NCI-H2171 treated with DMSO at 0.1 percent for 48 hours (cell line): ENCODE results near the gene MAPK1IP1L.
A peak's percentile ranks its signal among the peaks of the same experiment; 100 is the strongest.
"Not testable (repeated sequence)": the region's sequence is repeated elsewhere in the genome, so short reads cannot be mapped to it uniquely, and the experiment has no call there.

Experiments
- DNase-seq: peaks from one replicate; lab custom pipeline; 2025; lab: John Stamatoyannopoulos, UW

The MAPK1IP1L gene

GRCh38 chr14:55054098-55054497 is 2.7 kb downstream of the MAPK1IP1L start:
- DNase-seq: no peak

GRCh38 chr14:55057919-55058318 is 6.5 kb downstream of the MAPK1IP1L start:
- no peak for DNase-seq

- no peak for DNase-seq
Measured at GRCh38 chr14:55059333-55059732, 7.9 kb downstream of the MAPK1IP1L start.

- peak; percentile 91 for DNase-seq
Measured at GRCh38 chr14:55062517-55063351, 11.3 kb downstream of the MAPK1IP1L start.

- not testable (repeated sequence) for DNase-seq
Measured at GRCh38 chr14:55064896-55065295, 13.4 kb downstream of the MAPK1IP1L start.

GRCh38 chr14:55065411-55065810 is 14.0 kb downstream of the MAPK1IP1L start:
- DNase-seq: no peak

GRCh38 chr14:55066223-55066622 is 14.8 kb downstream of the MAPK1IP1L start:
- no peak for DNase-seq

- no peak for DNase-seq
Measured at GRCh38 chr14:55070981-55071411, 19.5 kb downstream of the MAPK1IP1L start.

GRCh38 chr14:55071870-55072640 is 20.6 kb downstream of the MAPK1IP1L start:
- no peak for DNase-seq

GRCh38 chr14:55073856-55074255 is 22.4 kb downstream of the MAPK1IP1L start:
- DNase-seq: no peak

GRCh38 chr14:55074662-55075061 is 23.2 kb downstream of the MAPK1IP1L start:
- peak; percentile 80 for DNase-seq

GRCh38 chr14:55075628-55076175 is 24.3 kb downstream of the MAPK1IP1L start:
- DNase-seq: no peak

GRCh38 chr14:55077170-55078151 is 26.0 kb downstream of the MAPK1IP1L start:
- DNase-seq: no peak

- DNase-seq: not testable (repeated sequence)
Measured at GRCh38 chr14:55079961-55080360, 28.5 kb downstream of the MAPK1IP1L start.

GRCh38 chr14:55084401-55085059 is 33.1 kb downstream of the MAPK1IP1L start:
- DNase-seq: no peak

- DNase-seq: no peak
Measured at GRCh38 chr14:55085060-55085660, 33.7 kb downstream of the MAPK1IP1L start.

- no peak for DNase-seq
Measured at GRCh38 chr14:55086938-55087337, 35.5 kb downstream of the MAPK1IP1L start.

- no peak for DNase-seq
Measured at GRCh38 chr14:55088356-55088755, 36.9 kb downstream of the MAPK1IP1L start.

GRCh38 chr14:55092341-55092740 is 40.9 kb downstream of the MAPK1IP1L start:
- DNase-seq: peak; percentile 62
